Measurements from ENCODE around the gene EHBP1L1.

EHBP1L1 gene

DNA sequence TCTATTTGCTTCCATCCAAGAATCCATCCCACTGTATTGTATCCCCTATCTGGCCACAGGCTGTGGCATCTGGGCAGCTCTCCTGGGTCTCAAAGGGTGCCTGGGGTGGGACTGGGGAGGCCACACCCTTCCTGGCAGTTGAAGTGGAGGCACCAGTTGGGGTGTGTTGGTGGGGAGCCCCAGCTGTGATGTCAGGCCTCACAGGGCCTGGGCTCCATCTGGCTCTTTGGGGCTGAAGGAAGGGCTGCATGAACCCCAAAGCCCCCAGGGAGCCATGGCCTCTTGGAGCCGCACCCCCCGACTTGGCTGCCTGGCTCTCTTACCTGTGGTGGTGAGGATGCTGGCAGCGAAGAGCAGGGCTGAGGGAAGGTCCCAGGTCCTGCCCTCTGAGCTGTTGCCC lies 19.3 kb downstream of the EHBP1L1 start:
- peak; percentile 2; the same call in 2 of the 3 replicates for ATAC-seq
- TF ChIP-seq, protein P1, sequence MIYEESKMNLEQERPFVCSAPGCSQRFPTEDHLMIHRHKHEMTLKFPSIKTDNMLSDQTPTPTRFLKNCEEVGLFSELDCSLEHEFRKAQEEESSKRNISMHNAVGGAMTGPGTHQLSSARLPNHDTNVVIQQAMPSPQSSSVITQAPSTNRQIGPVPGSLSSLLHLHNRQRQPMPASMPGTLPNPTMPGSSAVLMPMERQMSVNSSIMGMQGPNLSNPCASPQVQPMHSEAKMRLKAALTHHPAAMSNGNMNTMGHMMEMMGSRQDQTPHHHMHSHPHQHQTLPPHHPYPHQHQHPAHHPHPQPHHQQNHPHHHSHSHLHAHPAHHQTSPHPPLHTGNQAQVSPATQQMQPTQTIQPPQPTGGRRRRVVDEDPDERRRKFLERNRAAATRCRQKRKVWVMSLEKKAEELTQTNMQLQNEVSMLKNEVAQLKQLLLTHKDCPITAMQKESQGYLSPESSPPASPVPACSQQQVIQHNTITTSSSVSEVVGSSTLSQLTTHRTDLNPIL (CRISPR knock-in tag; IDR thresholded peaks at IDR 0.05; ENCODE audit: low read depth): no peak
- no peak for TF ChIP-seq OSR1 (CRISPR knock-in tag; IDR thresholded peaks at IDR 0.05)
- no peak for TF ChIP-seq ZFP3 (CRISPR knock-in tag; IDR thresholded peaks at IDR 0.05)
- no peak for TF ChIP-seq ESRRG (CRISPR knock-in tag; IDR thresholded peaks at IDR 0.05)
- no peak for TF ChIP-seq TOX (CRISPR knock-in tag; IDR thresholded peaks at IDR 0.05; ENCODE audit: borderline replicate concordance)
- TF ChIP-seq ARNTL (CRISPR knock-in tag; IDR thresholded peaks at IDR 0.05; ENCODE audit: borderline replicate concordance, low read depth): no peak

GRCh38 chr11:65595543-65596281 lies 19.9 kb downstream of the EHBP1L1 start, which contains the start of gene KCNK7:
TSS of gene KCNK7 (minus strand) at chr11:65595800. CDS start at chr11:65595772, 28 bp downstream.
- TF ChIP-seq CSRNP3 (CRISPR knock-in tag; IDR thresholded peaks at IDR 0.05): no peak
- TF ChIP-seq ESRRG (CRISPR knock-in tag; IDR thresholded peaks at IDR 0.05): no peak
- no peak for TF ChIP-seq OSR1 (CRISPR knock-in tag; IDR thresholded peaks at IDR 0.05)
- ATAC-seq: peak; percentile 34

DNA sequence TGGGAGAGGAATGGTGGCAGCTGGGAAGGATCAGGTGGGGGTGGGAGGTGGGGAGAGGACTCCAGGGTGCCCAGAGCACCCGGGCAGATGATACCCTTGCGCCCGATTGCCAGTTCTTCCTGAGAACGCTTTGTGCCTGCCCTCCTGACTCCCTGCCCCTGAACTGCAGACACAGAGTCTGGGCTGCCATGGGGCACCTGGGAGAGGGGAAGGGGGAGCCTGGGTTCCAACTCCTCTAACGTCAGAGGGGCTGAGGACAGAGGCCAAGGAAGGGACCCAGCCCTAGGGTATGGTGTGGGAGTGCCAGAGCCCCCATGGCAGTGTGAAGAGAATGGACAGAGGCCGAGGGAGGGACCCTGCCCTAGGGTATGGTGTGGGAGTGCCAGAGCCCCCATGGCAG lies 20.7 kb downstream of the EHBP1L1 start:
- TF ChIP-seq RARB (CRISPR knock-in tag; IDR thresholded peaks at IDR 0.05): no peak
- TF ChIP-seq GLIS3 (CRISPR knock-in tag; IDR thresholded peaks at IDR 0.05): no peak
- no peak for TF ChIP-seq SNAI2 (CRISPR knock-in tag; IDR thresholded peaks at IDR 0.05)
- ATAC-seq: no peak

DNA sequence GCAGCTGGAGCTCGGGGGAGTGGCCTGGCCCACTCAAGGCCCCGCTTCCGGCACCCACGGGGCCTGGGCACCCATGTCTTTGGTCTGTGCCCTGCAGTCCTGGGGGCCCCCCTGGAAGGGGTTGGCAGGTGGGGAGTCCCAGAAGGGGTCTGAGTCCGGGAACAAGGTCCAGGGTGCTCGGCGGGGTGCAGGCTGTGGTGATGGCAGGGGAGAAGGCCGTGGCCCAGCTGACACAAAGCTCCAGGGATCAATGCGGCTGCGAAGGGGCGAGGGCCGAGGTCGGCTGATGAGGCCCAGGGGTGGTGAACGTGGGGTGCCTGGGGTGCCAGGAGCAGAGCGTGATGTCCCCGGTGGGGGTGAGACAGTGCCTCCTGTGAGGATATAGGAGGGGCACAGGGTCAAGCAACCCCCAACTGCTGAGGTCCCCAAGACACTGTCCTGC lies 22.4 kb downstream of the EHBP1L1 start:
- no peak for ATAC-seq
- no peak for TF ChIP-seq ESRRG (CRISPR knock-in tag; IDR thresholded peaks at IDR 0.05)
- TF ChIP-seq SNAI2 (CRISPR knock-in tag; IDR thresholded peaks at IDR 0.05): no peak
- TF ChIP-seq, protein P1 (CRISPR knock-in tag; IDR thresholded peaks at IDR 0.05; ENCODE audit: low read depth): no peak
- TF ChIP-seq GLIS3 (CRISPR knock-in tag; IDR thresholded peaks at IDR 0.05): no peak
- no peak for TF ChIP-seq BACH2 (CRISPR knock-in tag; IDR thresholded peaks at IDR 0.05; ENCODE audit: borderline replicate concordance)
- TF ChIP-seq ZFP30 (CRISPR knock-in tag; IDR thresholded peaks at IDR 0.05): no peak
- no peak for TF ChIP-seq OSR1 (CRISPR knock-in tag; IDR thresholded peaks at IDR 0.05)
- TF ChIP-seq ZNF565 (CRISPR knock-in tag; conservative IDR thresholded peaks at IDR 0.05; ENCODE audit: low read depth): no peak
- no peak for TF ChIP-seq ZNF8 (CRISPR knock-in tag; IDR thresholded peaks at IDR 0.05)
- no peak for TF ChIP-seq ISL1 (CRISPR knock-in tag; IDR thresholded peaks at IDR 0.05)

DNA sequence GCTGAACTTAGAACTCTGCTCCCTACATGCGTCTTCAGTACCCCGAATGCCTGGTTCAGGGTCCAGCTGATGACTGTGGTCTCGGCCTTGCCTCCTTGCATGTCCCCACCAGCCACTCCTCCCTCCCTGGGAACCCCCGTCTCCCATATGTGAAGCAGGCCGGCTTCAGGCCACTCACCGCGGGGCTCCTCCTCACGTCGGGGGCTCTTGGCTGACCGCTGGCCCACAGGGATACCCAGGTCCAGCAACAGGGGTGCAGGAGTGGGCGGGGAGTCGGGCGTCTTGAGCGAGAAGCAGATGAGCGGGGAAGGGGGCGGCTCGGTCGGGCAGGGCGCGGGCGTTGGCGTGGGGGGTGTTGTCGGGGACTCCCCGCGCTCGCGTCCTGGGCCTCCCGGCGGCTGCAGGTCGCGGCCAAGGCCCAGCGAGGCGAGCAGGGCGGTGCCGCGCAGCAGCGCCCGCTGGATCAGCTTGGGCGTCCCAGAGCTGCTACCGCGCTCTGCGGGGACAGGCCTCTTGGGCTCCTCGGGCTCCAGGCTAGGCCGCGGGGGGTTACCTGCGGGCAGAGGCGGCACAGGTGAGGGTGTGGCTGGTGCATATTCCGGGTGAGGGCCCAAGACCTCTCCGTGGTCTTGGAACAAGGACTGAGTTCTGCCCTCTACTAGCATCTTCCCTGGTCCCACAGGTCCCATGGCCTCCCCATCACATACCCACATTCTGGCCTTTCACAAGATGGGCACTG lies 23.5 kb downstream of the EHBP1L1 start:
- no peak for ATAC-seq
- TF ChIP-seq RARB (CRISPR knock-in tag; IDR thresholded peaks at IDR 0.05): no peak
- no peak for TF ChIP-seq TOX (CRISPR knock-in tag; IDR thresholded peaks at IDR 0.05; ENCODE audit: borderline replicate concordance)
- TF ChIP-seq ESRRG (CRISPR knock-in tag; IDR thresholded peaks at IDR 0.05): no peak
- TF ChIP-seq ZC3H10 (CRISPR knock-in tag; IDR thresholded peaks at IDR 0.05): no peak
- no peak for TF ChIP-seq GLIS3 (CRISPR knock-in tag; IDR thresholded peaks at IDR 0.05)
- TF ChIP-seq TCF4 (CRISPR knock-in tag; IDR thresholded peaks at IDR 0.05; ENCODE audit: borderline replicate concordance): no peak
- no peak for TF ChIP-seq BACH2 (CRISPR knock-in tag; IDR thresholded peaks at IDR 0.05; ENCODE audit: borderline replicate concordance)
- TF ChIP-seq, protein P1 (CRISPR knock-in tag; IDR thresholded peaks at IDR 0.05; ENCODE audit: low read depth): no peak
- no peak for TF ChIP-seq TSHZ2 (CRISPR knock-in tag; IDR thresholded peaks at IDR 0.05)
